Measurements from ENCODE around the gene YLPM1.

DNA sequence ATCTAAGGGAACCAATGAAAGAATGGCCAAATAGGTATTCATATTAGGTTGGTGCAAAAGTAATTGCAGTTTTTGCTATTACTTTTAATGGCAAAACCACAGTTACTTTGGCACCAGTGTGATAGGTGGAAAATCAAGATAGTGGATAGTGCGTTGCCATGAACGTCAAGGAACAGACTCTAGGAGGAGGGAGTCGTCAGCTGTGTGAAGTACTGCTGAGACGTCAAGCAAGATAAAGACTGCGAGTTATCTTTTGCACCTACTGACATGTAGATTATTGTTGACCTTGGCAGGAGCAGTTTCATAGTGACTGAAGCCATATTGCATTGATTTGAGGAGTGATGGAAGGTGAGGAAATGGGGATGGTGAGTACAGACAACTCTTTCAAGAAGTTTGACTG, 8.3 kb downstream of the YLPM1 start:
- TF ChIP-seq, protein P1, sequence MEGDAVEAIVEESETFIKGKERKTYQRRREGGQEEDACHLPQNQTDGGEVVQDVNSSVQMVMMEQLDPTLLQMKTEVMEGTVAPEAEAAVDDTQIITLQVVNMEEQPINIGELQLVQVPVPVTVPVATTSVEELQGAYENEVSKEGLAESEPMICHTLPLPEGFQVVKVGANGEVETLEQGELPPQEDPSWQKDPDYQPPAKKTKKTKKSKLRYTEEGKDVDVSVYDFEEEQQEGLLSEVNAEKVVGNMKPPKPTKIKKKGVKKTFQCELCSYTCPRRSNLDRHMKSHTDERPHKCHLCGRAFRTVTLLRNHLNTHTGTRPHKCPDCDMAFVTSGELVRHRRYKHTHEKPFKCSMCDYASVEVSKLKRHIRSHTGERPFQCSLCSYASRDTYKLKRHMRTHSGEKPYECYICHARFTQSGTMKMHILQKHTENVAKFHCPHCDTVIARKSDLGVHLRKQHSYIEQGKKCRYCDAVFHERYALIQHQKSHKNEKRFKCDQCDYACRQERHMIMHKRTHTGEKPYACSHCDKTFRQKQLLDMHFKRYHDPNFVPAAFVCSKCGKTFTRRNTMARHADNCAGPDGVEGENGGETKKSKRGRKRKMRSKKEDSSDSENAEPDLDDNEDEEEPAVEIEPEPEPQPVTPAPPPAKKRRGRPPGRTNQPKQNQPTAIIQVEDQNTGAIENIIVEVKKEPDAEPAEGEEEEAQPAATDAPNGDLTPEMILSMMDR (conservative IDR thresholded peaks at IDR 0.05; ENCODE audit: low read length) = no peak
- TF ChIP-seq EZH2phosphoT487 (IDR thresholded peaks at IDR 0.05; ENCODE audit: borderline replicate concordance) = no peak
